ENCODE measurements around the gene CRISPLD2. TPM values are rescaled to one million over a fixed set of nuclear protein-coding genes. Genes with fewer than 3 reads are reported as not detected.

The CRISPLD2 gene
- total RNA-seq, 1 donor from 2014 or later: 0.53 TPM

GRCh38 chr16:84955427-84955826 lies 135.6 kb downstream of the CRISPLD2 start:
- H3K27me3 ChIP-seq (ENCODE audit: control insufficient read depth, insufficient read depth, low read length): no peaks in the 10 kb centered on the region
- TF ChIP-seq CTCF (IDR thresholded peaks at IDR 0.05; ENCODE audit: insufficient read depth, low read length, severe bottlenecking): no peak
- no peak for DNase-seq (ENCODE audit: low read depth)
- H3K4me3 ChIP-seq (ENCODE audit: low read depth, low read length): no peak overlapping the region
- no peaks in the 10 kb centered on the region for H3K36me3 ChIP-seq (ENCODE audit: control insufficient read depth, insufficient read depth, low read length)
- FAIRE-seq: no peak

GRCh38 chr16:84957192-84957591 lies 137.4 kb downstream of the CRISPLD2 start:
- H3K4me3 ChIP-seq (ENCODE audit: low read depth, low read length): no peak overlapping the region
- no peak for FAIRE-seq
- no peak for TF ChIP-seq CTCF (IDR thresholded peaks at IDR 0.05; ENCODE audit: insufficient read depth, low read length, severe bottlenecking)
- no peaks in the 10 kb centered on the region for H3K27me3 ChIP-seq (ENCODE audit: control insufficient read depth, insufficient read depth, low read length)
- DNase-seq (ENCODE audit: low read depth): no peak
- H3K36me3 ChIP-seq (ENCODE audit: control insufficient read depth, insufficient read depth, low read length): no peaks in the 10 kb centered on the region

GRCh38 chr16:84957792-84958191 lies 138.0 kb downstream of the CRISPLD2 start:
- Histone ChIP-seq H3K27me3 (ENCODE audit: control insufficient read depth, insufficient read depth, low read length) (no peaks in the 10 kb centered on the region), H3K36me3 (ENCODE audit: control insufficient read depth, insufficient read depth, low read length) (no peaks in the 10 kb centered on the region), H3K4me3 (ENCODE audit: low read depth, low read length) (no peak overlapping the region)
- DNase-seq (ENCODE audit: low read depth) (no peak), FAIRE-seq (no peak)
- no peak for TF ChIP-seq CTCF (IDR thresholded peaks at IDR 0.05; ENCODE audit: insufficient read depth, low read length, severe bottlenecking)

Other genes starting within 250 kb of the CRISPLD2 start
- 35.3 and 43.4 TPM in 2 replicates for gene COTL1, start 201.9 kb upstream of the CRISPLD2 start, total RNA-seq
- gene KLHL36, start 171.5 kb upstream of the CRISPLD2 start, total RNA-seq: 78.7 and 83.0 TPM in 2 replicates
- gene USP10, start 120.0 kb upstream of the CRISPLD2 start, total RNA-seq: 33.7 and 47.1 TPM in 2 replicates
- 59.1 and 68.7 TPM in 2 replicates for gene ZDHHC7, start 191.6 kb downstream of the CRISPLD2 start, total RNA-seq
- 7.1 and 9.3 TPM in 2 replicates for gene KIAA0513, start 207.8 kb downstream of the CRISPLD2 start, total RNA-seq

Data from bronchial epithelial cell (primary cell).